HG02840 (cell line): ENCODE data around the gene ZBTB24.
A peak's percentile ranks its signal among the peaks of the same experiment; 100 is the strongest.

Experiments used
- ATAC-seq: cut with Tn5 transposase; IDR thresholded peaks from one replicate; pipeline ENCODE4 v1.9.1; 2021; ENCODE audit warnings: mild to moderate bottlenecking, moderate library complexity, moderate number of reproducible peaks; ENCODE audit not compliant: unreplicated experiment, low FRiP score

Gene ZBTB24

GRCh38 chr6:109453594-109454495 lies 29.2 kb downstream of the ZBTB24 start:
- no peak for ATAC-seq

GRCh38 chr6:109453156-109453555 lies 29.9 kb downstream of the ZBTB24 start:
- no peak for ATAC-seq

GRCh38 chr6:109452181-109452580 lies 30.8 kb downstream of the ZBTB24 start:
- no peak for ATAC-seq

GRCh38 chr6:109451376-109451775 lies 31.6 kb downstream of the ZBTB24 start:
- no peak for ATAC-seq

GRCh38 chr6:109450801-109451200 lies 32.2 kb downstream of the ZBTB24 start:
- ATAC-seq: no peak

GRCh38 chr6:109449795-109450673 lies 33.0 kb downstream of the ZBTB24 start:
- no peak for ATAC-seq

- no peak for ATAC-seq
Measured at GRCh38 chr6:109449064-109449794, 33.8 kb downstream of the ZBTB24 start.

GRCh38 chr6:109448615-109449014 lies 34.4 kb downstream of the ZBTB24 start:
- ATAC-seq: no peak

- ATAC-seq: no peak
Measured at GRCh38 chr6:109447878-109448555, 35.0 kb downstream of the ZBTB24 start.

GRCh38 chr6:109447087-109447486 lies 35.9 kb downstream of the ZBTB24 start:
- no peak for ATAC-seq

- no peak for ATAC-seq
Measured at GRCh38 chr6:109446541-109446940, 36.5 kb downstream of the ZBTB24 start.

GRCh38 chr6:109446072-109446471 lies 36.9 kb downstream of the ZBTB24 start:
- ATAC-seq: no peak

GRCh38 chr6:109445382-109445781 lies 37.6 kb downstream of the ZBTB24 start:
- ATAC-seq: no peak

- ATAC-seq: no peak
Measured at GRCh38 chr6:109443425-109443950, 39.5 kb downstream of the ZBTB24 start.

GRCh38 chr6:109442393-109442924 lies 40.6 kb downstream of the ZBTB24 start:
- ATAC-seq: no peak

- peak; percentile 13 for ATAC-seq
Measured at GRCh38 chr6:109441069-109441816, 41.8 kb downstream of the ZBTB24 start.

- ATAC-seq: peak; percentile 80
Measured at GRCh38 chr6:109440331-109441068, 42.5 kb downstream of the ZBTB24 start, which contains the start of the genes PPIL6 and SMPD2. Gene PPIL6 (minus strand): TSS chr6:109440628. CDS start chr6:109440590, 38 bp downstream. Gene SMPD2 (plus strand): TSS chr6:109440724. CDS start chr6:109441122, 398 bp downstream.

GRCh38 chr6:109436041-109436440 lies 47.0 kb downstream of the ZBTB24 start:
- ATAC-seq: no peak
